ENCODE data around the gene FCN1. TPM values are rescaled to one million over a fixed set of nuclear protein-coding genes. Genes with fewer than 3 reads are reported as not detected.

FCN1 gene
- polyA plus RNA-seq, 1 of the 3 experiments (the other 2 are of a cell fraction), result not detected

GRCh38 chr9:134939080-134939733, 21.5 kb upstream of the FCN1 start:
- TF ChIP-seq RFX5 (IDR thresholded peaks at IDR 0.05; ENCODE audit: low read length) (no peak), TEAD4 (IDR thresholded peaks at IDR 0.05; ENCODE audit: borderline replicate concordance, insufficient read depth) (no peak), USF1 (IDR thresholded peaks at IDR 0.05; ENCODE audit: borderline replicate concordance, low read depth) (no peak), TAF1 (IDR thresholded peaks at IDR 0.05; ENCODE audit: borderline replicate concordance, low read depth, low read length) (no peak), TCF12 (IDR thresholded peaks at IDR 0.05) (no peak), ZBTB33 (IDR thresholded peaks at IDR 0.05; ENCODE audit: borderline replicate concordance, low read depth) (no peak), CHD2 (IDR thresholded peaks at IDR 0.05; ENCODE audit: low read length, partially characterized antibody) (no peak), PBX3 (IDR thresholded peaks at IDR 0.05) (no peak), NFIC (IDR thresholded peaks at IDR 0.05; ENCODE audit: borderline replicate concordance) (no peak), IRF3 (IDR thresholded peaks at IDR 0.05; ENCODE audit: low read depth, low read length) (no peak), ELF1 (IDR thresholded peaks at IDR 0.05) (no peak), EP300 (IDR thresholded peaks at IDR 0.05; ENCODE audit: borderline replicate concordance in 1 of 2, low read depth in 1 of 2, low read length in 1 of 2) (no peak), POLR2AphosphoS5 (IDR thresholded peaks at IDR 0.05; ENCODE audit: low read depth, low read length) (no peak), USF2 (IDR thresholded peaks at IDR 0.05; ENCODE audit: borderline replicate concordance, low read depth, low read length) (no peak), RXRA (IDR thresholded peaks at IDR 0.05; ENCODE audit: borderline replicate concordance, low read depth) (no peak)
- ChIA-PET CTCF (interaction anchor here (1.4 kb wide), 1 partner anchor 147 kb away, joined by 6 read pairs; no protein-coding TSS in a partner anchor), POLR2A (no interaction called here)
- H3F3A ChIP-seq (replicated peaks; ENCODE audit: insufficient read depth), result no peaks in the 10 kb centered on the region
- WGBS (ENCODE audit: low lambda C conversion rate), result 55% methylated on average over 8 of the region's 16 CpGs
- H3K4me1 ChIP-seq (ENCODE audit: control insufficient read depth in 1 of 2, insufficient read depth in 2 of 2, low read depth in 1 of 2, low read length in 1 of 2), result no peaks in the 10 kb centered on the region
- H3K36me3 ChIP-seq (replicated peaks in 1 of 2; ENCODE audit: control insufficient read depth in 1 of 2, insufficient read depth in 2 of 2, low read length in 1 of 2), result no peaks in the 10 kb centered on the region
- H3K4me2 ChIP-seq, result no peak overlapping the region
- no peaks in the 10 kb centered on the region for H4K20me1 ChIP-seq (ENCODE audit: insufficient read depth)
- no peaks in the 10 kb centered on the region for H3K27me3 ChIP-seq (ENCODE audit: insufficient read depth)
- no peak overlapping the region for H2AFZ ChIP-seq (ENCODE audit: low read depth)
- no peak overlapping the region for H3K4me3 ChIP-seq (ENCODE audit: low read depth in 2 of 2, low read length in 1 of 2)
- no peaks in the 10 kb centered on the region for H3K9me3 ChIP-seq
- no peaks in the 10 kb centered on the region for H3K9me2 ChIP-seq
- no peak for DNase-seq
- no peaks in the 10 kb centered on the region for H3K79me2 ChIP-seq (ENCODE audit: insufficient read depth)
- H3K9ac ChIP-seq, result no peak overlapping the region
- no peak overlapping the region for H3K27ac ChIP-seq (ENCODE audit: low read depth in 2 of 2, low read length in 1 of 2)

Data from SK-N-SH (cell line).